ENCODE data around the gene RAB13. TPM values are rescaled to one million over a fixed set of nuclear protein-coding genes. Genes with fewer than 3 reads are reported as not detected.

Gene RAB13
- total and polyA plus RNA-seq, 2 of the 8 experiments (the other 6 are each of a cell fraction or from before 2014, with no cell fraction given): 70.5 to 157 TPM

DNA sequence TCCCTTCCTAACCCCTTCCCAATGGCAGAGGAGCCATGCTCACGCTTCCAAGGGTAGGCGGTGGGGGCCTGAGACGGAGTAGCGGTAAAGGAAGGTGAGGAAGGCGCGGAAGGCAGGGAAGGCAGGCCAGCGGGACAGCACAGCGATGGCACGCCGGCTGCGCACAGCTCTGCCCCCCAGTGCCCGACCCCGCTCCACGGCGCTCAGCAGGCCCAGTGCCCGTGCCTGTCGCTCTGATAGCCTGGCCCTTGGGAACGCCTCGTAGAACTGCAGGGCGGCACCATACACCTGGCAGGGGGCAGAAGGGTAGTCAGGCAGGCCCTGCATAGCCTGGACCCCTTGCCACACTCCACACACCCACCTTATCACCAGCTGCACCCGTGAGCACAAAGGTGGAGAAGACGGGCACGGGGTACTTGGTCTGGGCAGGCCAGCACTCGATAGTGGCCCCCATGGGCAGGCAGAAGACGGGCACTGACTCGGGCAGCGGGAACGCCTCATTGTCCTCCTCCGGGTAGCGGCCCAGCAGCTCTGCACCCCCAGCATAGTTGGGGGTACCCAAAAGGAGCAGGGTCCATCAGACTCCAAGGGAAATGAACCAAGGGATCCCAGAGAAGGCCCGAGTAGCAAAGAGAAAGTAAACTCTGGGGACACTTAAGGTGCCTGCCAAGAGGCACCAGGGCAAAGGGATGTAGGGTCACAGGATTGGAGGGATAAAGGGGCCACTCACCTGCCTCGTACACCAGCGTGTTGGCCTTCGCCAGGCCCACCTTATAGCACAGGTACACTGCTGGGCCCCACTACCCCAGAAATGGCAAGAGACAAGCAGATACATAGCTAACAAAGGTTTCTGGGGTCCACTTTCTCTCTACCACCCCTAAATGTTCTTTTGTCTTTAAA lies 44.1 kb downstream of the RAB13 start:
- Histone ChIP-seq H2BK120ac (replicated peaks; ENCODE audit: low read depth, low read length) (no peak overlapping the region), H3K18ac (ENCODE audit: extremely low read depth, low read length) (no peak overlapping the region), H4K5ac (ENCODE audit: insufficient read length, low read depth, low read length) (no peak overlapping the region), H2BK5ac (ENCODE audit: low read depth, low read length) (no peak overlapping the region), H2BK15ac (ENCODE audit: low read length) (no peak overlapping the region), H3K4me1 (replicated peaks in 1 of 4; ENCODE audit: control insufficient read depth in 3 of 4, insufficient read depth in 4 of 4, low read length in 3 of 4) (peaks cover 0 to 5% (median 2%) of the 10 kb centered on the region in 4 experiments; a peak in 2 of 7 replicates), H2AK5ac (ENCODE audit: low read depth, low read length) (no peak overlapping the region), H3K4ac (replicated peaks; ENCODE audit: insufficient read length, low read depth, low read length) (no peak overlapping the region), H3K9me3 (ENCODE audit: insufficient read depth in 2 of 2, low read depth in 1 of 2, low read length in 1 of 2) (no peaks in the 10 kb centered on the region), H3K36me3 (ENCODE audit: control insufficient read depth in 2 of 4, insufficient read depth in 4 of 4, low read length in 3 of 4) (peaks cover 8 to 30% (median 23%) of the 10 kb centered on the region in 4 experiments; a peak in 7 of 8 replicates), H3K23ac (ENCODE audit: insufficient read length) (no peak overlapping the region), H3K23me2 (ENCODE audit: low read depth, low read length) (peaks cover 6% of the 10 kb centered on the region; the same call in 1 of the 2 replicates), H3K4me3 (ENCODE audit: extremely low read depth in 1 of 4, insufficient read depth in 2 of 4, low read depth in 3 of 4, low read length in 4 of 4) (no peak overlapping the region), H2BK12ac (ENCODE audit: low read depth, low read length) (no peak overlapping the region), H4K91ac (replicated peaks; ENCODE audit: insufficient read length, low read length) (no peak overlapping the region), H3K4me2 (ENCODE audit: insufficient read depth in 1 of 2, low read depth in 2 of 2, low read length in 2 of 2) (no peak overlapping the region), H4K20me1 (replicated peaks in 1 of 2; ENCODE audit: control insufficient read depth in 1 of 2, insufficient read depth in 2 of 2, low read length in 2 of 2) (peaks cover 0 to 6% of the 10 kb centered on the region in 2 experiments), H3K27me3 (replicated peaks in 1 of 4; ENCODE audit: control insufficient read depth in 3 of 4, extremely low read depth in 1 of 4, insufficient read depth in 3 of 4, low read length in 3 of 4) (no peaks in the 10 kb centered on the region), H3K79me2 (ENCODE audit: control insufficient read depth in 1 of 2, insufficient read depth in 2 of 2, low read length in 2 of 2) (peaks cover 0 to 18% of the 10 kb centered on the region in 2 experiments; a peak in 2 of 4 replicates), H3K56ac (replicated peaks; ENCODE audit: insufficient read length, low read depth, low read length) (no peak overlapping the region), H3K79me1 (ENCODE audit: low read depth, low read length) (no peaks in the 10 kb centered on the region; the same call in 1 of the 2 replicates), H3K14ac (ENCODE audit: insufficient read length) (no peak overlapping the region), H4K8ac (ENCODE audit: extremely low read depth, insufficient read depth, low read length) (no peak overlapping the region), H3K27ac (ENCODE audit: low read depth, low read length) (no peak overlapping the region), H2BK20ac (ENCODE audit: low read length) (no peak overlapping the region), H3K9ac (replicated peaks in 1 of 4; ENCODE audit: extremely low read depth in 1 of 4, low read depth in 3 of 4, low read length in 3 of 4) (no peak overlapping the region), H2AFZ (ENCODE audit: low read length) (no peak overlapping the region)
- FAIRE-seq (no peak), DNase-seq (ENCODE audit: low read depth in 1 of 2, low spot score in 2 of 2) (no peak)
- 94% methylated on average over 34 of the region's 34 CpGs; no CpG with 5 or more reads in 1 of the 2 experiments for WGBS, 2 experiments (ENCODE audit: extremely low coverage in 1 of 2, insufficient coverage in 1 of 2, insufficient read length in 1 of 2, insufficient replicate concordance in 2 of 2, low coverage in 1 of 2, low lambda C conversion rate in 2 of 2, missing lambda C conversion rate in 1 of 2)
- TF ChIP-seq RBBP5 (IDR thresholded peaks at IDR 0.05; ENCODE audit: borderline replicate concordance, low read depth, low read length): no peak
- CTCF ChIA-PET (ENCODE audit: partially characterized antibody): interaction anchor here (0.7 to 2.2 kb wide), 3 partner anchors 11 to 121 kb away, joined by 3 to 10 read pairs (median 6); no protein-coding TSS in a partner anchor
- POLR2A ChIA-PET (ENCODE audit: partially characterized antibody): interaction anchor here (0.7 to 11.4 kb wide), 7 partner anchors 11 to 119 kb away, joined by 3 to 73 read pairs (median 19); partner anchors contain the start of genes CREB3L4, CRTC2, GATAD2B and SLC39A1

Data from H1 (cell line).